Activated CD8-positive, alpha-beta memory T cell treated with anti-CD3 and anti-CD28 coated beads for 36 hours (primary cell): ENCODE results near the gene UBAC1. TPM values are rescaled to one million over a fixed set of nuclear protein-coding genes. Genes with fewer than 3 reads are reported as not detected.

Experiments
- CTCF ChIA-PET: fragments of 350-600 bp; sonication (Branson Sonifier 250); formaldehyde crosslinking; loops from one replicate; lab custom pipeline; 2021; ENCODE audit warnings: antibody characterized with exemption; lab: Charles Lee
- POLR2A ChIA-PET: fragments of 350-600 bp; sonication (Branson Sonifier 250); formaldehyde crosslinking; loops from one replicate; lab custom pipeline; 2021; ENCODE audit warnings: antibody characterized with exemption; lab: Charles Lee
- total RNA-seq, 2 experiments: library from RNA; stranded (reverse); gene quantifications; one replicate each; pipeline ENCODE4 v1.2.3, GENCODE V29; 2021

UBAC1 gene
- total RNA-seq, 2 experiments from 2014 or later = 33.5 to 34.3 TPM

DNA sequence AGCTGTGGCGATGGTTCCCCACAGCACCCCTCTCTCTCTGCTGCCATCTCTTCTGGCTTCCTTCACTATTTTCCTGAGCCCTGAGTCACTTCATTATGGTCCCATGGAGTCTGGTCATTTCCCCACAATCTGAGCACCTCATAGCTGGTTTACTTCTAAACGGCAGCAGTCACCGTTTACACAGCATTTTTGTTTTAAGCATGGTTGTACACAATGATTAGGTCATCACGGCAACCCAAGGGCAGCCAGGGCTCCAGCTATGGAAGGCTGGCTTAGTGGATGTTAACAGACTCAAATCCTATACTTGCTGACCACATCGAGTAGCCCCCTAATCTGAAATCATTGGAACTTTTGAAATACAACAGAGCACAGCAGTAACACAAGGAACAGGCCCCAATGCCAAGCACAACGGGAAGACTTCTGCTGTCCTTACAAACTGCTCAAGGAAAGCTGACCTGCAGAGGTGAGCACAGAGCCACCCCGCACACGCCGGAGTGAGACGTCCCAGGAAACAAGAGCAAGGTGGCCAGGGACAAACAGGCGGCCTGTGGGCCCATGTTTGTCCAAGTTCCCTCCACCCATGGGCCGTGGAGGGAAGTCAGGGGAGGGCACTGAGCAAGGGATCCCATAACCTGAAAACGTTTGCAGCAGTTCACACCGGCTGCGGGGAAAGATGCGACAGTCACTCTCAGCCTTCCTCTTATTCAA is 76.7 kb downstream of the UBAC1 start:
- ChIA-PET POLR2A (no interaction called here), CTCF (no interaction called here)

DNA sequence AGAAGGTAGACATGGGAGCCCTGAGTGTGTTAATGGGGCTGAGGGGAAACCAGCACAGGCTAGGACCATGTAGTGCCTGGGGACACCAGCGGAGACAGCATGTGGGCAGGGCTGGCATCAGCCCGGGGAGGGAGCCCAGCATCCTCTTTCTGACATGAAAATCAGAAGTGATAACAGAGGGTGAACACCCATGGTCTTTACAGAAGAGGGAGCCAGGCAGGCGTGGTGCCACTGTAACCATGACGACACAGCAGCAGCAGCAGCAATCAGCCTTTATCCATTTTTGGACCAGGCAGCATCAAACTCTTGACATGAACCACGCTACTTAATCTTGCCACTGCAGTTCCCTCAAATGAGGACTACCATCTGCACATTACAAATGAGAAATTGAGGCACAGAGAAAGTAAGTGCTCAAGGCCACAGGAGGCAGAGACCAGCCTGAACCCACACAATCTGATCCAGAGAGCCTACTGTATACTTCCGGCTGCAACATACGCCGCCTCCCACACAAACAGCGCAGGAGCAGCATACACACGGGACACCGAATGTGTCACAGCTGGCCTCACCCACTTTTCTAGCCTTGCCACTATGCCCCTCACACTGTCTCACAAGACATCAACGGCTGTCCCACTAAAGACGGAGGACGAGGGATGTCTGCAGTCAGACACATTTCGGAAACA is 77.6 kb downstream of the UBAC1 start:
- ChIA-PET POLR2A (no interaction called here), CTCF (no interaction called here)

Other genes starting within 250 kb of the UBAC1 start
- gene CAMSAP1, start 53.8 kb downstream of the UBAC1 start, total RNA-seq = 10 to 100 TPM; 28.1 to 32.1 TPM
- gene NACC2, start 133.9 kb upstream of the UBAC1 start, total RNA-seq = 1 to 10 TPM; 8.4 to 8.5 TPM
- 10 to 100 TPM; 40.6 to 41.7 TPM for gene TMEM250, start 157.5 kb upstream of the UBAC1 start, total RNA-seq
- not detected for gene LHX3, start 243.8 kb upstream of the UBAC1 start, total RNA-seq